ENCODE data around the gene LCORL.

LCORL gene

DNA sequence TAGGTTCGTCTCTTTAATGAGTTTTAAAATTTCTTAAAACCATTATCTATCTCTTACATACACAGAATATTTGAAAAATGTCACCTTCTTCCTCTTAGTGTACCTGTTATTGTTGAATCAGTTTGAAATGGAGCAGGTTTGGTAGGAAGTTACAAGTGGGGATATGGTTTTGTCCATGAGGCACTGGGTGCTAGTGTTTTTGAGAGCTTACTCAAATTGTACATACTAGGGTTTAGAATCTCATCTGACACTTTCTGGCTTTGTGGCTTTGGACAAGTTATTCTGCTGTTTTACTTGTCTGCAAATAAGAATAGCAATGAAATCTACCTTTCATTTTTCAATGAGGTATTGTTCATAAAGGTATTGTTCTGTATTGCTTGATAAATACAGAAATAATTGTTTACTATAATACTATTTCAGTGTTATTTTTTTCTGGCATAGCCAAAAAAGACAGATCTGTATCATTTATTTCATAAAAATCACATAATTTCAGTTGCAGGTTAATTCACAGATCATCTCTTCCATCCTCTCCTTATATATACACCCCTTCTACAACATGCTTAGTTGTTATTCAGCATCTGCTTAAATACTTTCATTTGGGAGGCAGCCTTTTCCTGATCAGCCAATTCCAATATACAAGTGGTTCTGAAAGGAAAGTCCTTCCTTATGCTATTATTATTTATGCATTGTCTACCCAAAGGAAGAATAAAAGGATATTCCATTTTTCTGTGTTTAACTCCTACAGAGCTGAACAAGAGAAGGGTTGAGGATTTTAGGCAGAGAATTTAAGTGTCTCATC, 197.5 kb downstream of the LCORL start:
- DNase-seq: no peak

DNA sequence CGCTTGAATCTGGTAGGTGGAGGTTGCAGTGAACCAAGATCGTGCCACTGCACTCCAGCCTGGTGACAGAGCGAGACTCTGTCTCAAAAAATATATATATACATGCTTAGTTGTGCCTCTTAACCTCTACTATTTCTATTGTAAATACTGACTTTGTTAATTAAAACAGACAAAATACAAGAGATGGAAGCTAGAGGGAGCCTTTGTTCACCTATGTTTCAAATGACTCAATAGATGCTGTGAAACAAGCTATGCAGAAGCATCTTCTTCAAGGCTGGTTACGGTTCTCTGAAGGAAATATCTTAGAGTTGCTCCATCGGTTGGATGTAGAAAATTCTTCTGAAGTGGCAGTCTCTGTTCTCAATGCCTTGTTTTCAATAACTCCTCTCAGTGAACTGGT, 204.5 kb downstream of the LCORL start:
- DNase-seq: no peak

DNA sequence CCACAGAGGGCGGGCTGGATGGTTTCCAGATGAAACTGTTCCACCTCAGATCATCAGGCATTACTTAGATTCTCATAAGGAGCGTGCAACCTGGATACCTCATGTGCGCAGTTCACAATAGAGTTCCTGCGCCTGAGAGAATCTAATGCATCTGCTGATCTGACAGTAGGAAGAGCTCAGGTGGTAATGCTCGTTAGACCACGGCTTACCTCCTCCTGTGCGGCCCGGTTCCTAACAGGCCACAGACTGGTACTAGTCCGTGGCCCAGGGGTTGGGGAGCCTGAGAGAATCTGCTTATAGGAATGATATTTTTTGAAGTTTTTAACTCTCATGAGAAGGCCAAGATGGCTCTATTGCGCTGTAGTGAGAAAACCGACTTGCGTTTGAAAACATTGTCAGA, 205.4 kb downstream of the LCORL start:
- DNase-seq: no peak

DNA sequence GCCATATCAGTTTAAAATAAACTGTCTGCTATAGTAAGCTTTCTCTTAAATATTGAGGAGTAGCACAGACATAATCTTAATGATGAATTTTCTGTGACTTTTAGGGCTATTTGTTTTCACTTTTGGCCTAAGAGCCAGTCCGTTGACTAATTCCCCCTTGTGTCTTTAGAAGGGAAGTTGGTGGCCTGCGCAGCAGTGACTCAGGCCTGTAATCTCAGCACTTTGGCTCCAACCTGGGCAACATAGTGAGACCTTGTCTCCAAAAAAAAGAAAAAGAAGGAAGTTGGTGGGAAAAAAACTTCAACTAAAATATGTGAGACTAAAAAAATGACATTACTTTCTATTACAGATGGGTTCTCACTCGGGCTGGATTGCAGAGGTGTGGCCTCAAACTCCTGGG, 207.4 kb downstream of the LCORL start:
- DNase-seq: no peak

DNA sequence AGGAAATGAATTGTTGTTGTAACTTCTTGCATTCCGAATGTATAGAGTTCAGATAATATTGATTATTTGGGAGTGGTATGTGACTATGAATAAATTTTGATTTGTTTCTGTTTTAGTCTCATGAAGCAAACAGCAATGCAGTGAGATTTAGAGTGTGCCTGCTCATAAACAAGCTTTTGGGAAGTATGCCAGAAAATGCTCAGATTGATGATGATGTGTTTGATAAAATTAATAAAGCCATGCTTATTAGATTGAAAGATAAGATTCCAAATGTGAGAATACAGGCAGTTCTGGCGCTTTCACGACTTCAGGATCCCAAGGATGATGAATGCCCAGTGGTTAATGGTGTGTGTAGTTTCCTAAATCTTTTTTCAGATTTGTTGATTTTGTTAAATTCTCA, 208.8 kb downstream of the LCORL start:
- no peak for DNase-seq

DNA sequence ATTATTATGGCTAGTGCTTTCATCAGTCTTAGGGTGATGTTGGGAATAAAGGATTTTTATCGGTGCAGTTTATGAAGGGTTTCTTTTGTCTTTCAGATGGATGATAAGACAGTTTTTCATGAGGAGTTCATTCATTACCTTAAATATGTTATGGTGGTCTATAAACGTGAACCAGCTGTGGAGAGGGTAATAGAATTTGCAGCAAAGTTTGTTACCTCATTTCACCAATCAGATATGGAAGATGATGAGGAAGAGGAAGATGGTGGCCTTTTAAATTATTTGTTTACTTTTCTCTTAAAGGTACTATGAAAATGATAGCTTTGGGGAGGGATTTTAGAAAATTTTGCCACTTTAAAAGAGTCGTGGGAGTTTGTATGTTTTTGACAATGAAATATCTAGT, 209.4 kb downstream of the LCORL start:
- DNase-seq: no peak

DNA sequence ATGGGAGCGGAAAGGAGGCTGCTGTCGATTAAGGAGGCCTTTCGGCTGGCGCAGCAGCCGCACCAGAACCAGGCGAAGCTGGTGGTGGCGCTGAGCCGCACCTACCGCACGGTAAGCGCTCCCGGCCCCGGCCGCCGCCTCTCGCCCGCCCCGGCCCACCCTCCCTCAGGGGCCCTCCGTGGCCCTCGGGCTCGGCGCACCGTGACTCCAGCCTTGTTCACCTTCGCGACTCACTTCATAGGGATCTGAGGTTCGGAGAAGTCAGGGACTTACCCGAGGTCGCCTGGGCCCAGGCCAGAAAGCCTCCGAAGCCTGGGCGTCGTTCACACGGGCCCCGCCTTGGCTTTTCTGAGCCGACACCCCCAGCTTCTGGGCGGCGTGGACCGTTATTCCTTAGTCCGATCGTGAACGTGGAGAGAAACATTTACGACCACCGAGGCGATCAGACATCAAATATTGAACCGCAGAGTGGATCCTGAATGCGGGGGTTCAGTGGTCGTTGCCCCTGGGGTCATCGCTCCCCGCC, 210.4 kb downstream of the LCORL start:
- no peak for DNase-seq

DNA sequence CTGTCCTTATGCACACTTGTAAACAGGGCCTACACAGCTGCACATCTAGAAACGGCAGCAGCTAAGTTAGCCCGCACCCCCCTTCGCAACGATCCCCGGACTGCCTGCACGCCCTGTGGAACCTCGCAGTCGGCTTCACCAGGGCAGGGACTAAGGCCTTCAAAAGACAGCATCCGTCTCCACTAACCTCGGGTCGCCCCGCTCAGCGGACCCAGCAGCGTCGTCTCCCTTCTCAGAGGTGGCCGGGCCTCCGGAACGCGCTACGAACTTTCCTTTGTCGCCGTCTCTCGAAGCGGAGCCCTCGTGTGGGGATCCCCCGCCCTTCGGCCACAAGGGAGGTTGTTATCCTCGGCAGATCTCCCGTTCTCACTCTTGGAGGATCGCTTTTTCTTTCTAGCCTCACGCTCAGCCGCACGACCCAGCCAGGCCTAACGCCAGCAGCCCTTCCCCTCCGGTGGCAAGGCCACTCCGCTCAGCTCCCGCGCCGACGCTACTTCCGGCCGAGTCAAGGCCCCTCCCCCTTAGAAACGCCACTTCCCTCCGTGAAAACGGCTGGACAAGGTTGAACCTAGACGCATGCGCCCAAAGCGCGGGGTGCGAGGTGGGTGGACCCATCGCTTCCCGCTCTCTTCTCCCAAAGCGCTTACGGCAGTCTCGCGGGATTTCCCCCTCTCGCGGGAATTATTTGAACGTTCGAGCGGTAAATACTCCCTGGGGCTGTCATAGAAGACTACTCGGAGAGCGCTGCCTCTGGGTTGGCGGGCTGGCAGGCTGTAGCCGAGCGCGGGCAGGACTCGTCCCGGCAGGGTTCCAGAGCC, 211.1 kb downstream of the LCORL start, which contains the start of the genes DCAF16 and NCAPG:
DCAF16 (minus strand) TSS at position 498 of the 818 bp plus-strand sequence. CDS start 6,616 bp downstream, outside the sequence.
NCAPG (plus strand) TSS at position 720 of the 818 bp plus-strand sequence. CDS start 99 bp downstream, outside the sequence.
- DNase-seq: peak; percentile 100

DNA sequence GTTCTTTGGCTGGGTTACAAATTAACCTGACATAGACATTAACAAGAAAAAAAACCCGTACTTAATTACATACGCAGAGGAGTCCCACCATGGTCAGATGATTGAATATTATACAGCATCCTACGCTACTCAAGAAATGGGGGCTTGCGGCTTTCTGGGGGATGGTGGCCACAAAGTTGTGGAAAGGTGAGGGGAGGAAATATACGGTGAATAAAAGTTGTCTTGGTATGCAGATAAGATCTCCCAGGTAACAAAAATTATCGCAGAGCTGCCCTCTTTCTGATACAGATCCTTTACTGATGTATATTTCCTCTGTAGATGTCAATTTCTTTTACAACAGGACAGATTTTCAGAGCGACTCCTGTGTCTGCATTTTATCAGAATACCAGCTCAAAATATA, 211.9 kb downstream of the LCORL start:
- DNase-seq: no peak

DNA sequence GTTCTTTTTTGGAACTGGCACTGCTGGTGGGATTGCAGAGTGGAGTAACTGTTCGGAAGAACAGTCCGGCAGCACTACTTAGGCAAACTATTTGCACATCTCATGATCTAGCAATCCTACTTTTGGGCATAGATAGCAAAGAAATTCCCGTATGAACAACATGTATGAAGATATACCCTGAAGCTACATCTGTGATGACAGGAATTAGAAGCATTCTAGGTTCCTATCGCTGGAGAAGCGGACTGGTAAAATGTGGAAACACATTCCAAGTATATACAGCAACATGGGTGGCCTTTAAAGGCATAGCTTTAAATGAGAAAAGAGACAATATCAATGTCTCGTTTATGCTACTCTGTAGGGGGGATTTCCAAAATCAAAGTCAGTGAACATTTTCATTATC, 214.1 kb downstream of the LCORL start:
- no peak for DNase-seq

DNA sequence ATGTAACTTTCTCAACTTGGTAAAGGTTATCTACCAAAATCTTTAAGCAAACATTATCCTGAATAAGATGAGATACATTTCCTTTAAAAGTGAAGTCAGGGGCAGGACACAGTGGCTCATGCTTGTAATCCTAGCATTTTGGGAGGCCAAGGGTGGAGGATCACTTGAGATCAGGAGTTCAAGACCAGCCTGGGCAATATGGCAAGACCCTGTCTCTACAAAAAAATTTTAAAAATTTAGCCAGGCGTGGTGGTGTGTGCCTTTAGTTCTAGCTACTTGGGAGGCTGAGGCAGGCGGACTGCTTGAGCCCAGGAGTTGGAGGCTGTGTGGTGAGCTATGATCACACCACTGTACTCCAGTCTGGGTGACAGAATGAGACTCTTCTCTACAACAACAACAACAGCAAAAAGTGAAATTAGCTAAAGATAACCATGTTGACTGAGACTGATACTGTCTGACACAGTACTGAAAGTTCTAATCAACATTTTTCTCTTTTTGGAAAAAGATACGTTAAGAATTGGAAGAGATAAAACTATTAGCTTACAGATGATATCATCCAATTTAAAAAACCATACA, 215.9 kb downstream of the LCORL start:
- no peak for DNase-seq

DNA sequence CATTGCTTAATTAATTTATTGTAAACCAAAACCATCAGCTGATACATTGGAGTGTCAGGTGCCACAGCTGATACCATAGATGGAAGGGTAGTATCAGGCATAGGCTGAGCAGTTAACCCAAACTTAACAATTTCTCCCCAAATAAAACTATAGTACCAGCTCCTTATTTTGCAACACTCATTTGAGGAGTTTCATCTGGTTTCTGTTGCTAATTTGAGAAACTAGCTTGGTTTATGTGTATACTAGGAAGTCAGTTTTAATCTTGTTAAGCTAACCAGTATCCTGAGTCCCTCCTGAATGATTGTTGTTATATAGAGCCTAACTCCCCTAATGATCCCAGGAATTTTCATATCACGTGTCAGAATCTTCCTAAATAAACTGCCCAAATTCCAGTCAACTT, 223.7 kb downstream of the LCORL start:
- no peak for DNase-seq

DNA sequence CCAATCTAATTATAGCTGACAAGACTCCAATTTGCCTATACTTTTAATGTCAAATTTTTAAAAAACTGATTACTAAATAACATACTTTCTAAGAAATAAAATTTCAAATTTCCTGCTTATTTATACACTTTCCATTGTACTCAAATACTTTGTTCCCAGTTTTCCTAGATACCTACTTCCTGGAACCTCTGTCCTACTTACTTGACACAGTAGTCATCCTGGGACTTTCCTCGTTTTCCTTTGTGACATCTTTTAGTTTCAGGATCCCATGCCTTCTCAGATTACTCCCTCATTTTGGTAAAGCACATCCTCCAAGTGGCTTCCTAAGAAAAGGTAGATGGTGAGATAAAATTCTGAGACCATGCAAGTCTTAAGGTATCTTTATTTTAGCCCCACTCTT, 226.8 kb downstream of the LCORL start:
- no peak for DNase-seq
